Skeletal muscle tissue (tissue), 4 donors: ENCODE results near the gene ARIH2. TPM values are rescaled to one million over a fixed set of nuclear protein-coding genes. Genes with fewer than 3 reads are reported as not detected.

Experiments
- H3K27ac ChIP-seq: one replicate; pipeline ENCODE4 v1.7.0; 2013; ENCODE audit warnings: mild to moderate bottlenecking, low read depth, low read length, inconsistent platforms
- H3K27me3 ChIP-seq, 3 donors: one replicate each; pipeline ENCODE4 v1.7.0; 2013; ENCODE audit warnings: low read length in 3 of 3; ENCODE audit not compliant: control insufficient read depth in 3 of 3, insufficient read depth in 3 of 3
- H3K36me3 ChIP-seq, 3 donors: one replicate each; pipeline ENCODE4 v1.7.0; 2013; ENCODE audit warnings: low read length in 3 of 3; ENCODE audit not compliant: control insufficient read depth in 3 of 3, insufficient read depth in 3 of 3
- H3K4me1 ChIP-seq, 3 donors: one replicate each; pipeline ENCODE4 v1.7.0; 2013; ENCODE audit warnings: low read length in 3 of 3, mild to moderate bottlenecking in 3 of 3; ENCODE audit not compliant: control insufficient read depth in 3 of 3, insufficient read depth in 3 of 3
- H3K4me3 ChIP-seq, 3 donors: one replicate each; pipeline ENCODE4 v1.7.0; 2013; ENCODE audit warnings: low read length in 3 of 3
- H3K9ac ChIP-seq, 3 donors: one replicate each; pipeline ENCODE4 v1.7.0; 2013; ENCODE audit warnings: low read length in 3 of 3, mild to moderate bottlenecking in 3 of 3, moderate library complexity in 2 of 3, low read depth in 1 of 3
- H3K9me3 ChIP-seq, 3 donors: one replicate each; pipeline ENCODE4 v1.7.0; 2013; ENCODE audit warnings: low read length in 3 of 3; ENCODE audit not compliant: control insufficient read depth in 3 of 3
- total RNA-seq: library from RNA; depleted of rRNA; stranded (reverse); fragments of >200 nt; gene quantifications from one replicate; pipeline ENCODE4 v1.2.3, GENCODE V29; 2014
- donor health status: Osteomylitis.

Gene ARIH2
- total RNA-seq, 1 donor from 2014 or later, result 51.7 TPM

DNA sequence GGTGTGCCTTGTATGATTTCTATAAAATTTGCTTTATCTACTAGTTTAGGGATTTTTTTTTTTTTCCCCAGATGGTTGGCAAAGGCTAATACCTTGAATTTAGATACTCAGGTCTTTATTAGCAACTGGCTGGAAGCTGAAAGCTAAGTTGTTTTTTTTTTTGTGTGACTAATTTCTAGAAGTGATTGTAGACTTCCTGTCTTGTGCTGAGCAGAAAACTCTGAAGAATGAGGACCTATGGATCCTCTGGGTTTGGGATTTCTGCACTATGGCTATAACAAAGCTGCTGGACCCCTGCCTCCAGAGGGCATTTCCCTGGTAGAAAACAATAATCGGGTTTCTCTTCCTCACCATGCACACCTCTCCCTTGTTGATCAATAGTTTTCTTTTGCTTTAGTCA, 10.0 kb downstream of the ARIH2 start:
- peaks cover 6 to 25% (median 8%) of the 10 kb centered on the region in 3 donors for H3K36me3 ChIP-seq
- H3K4me1 ChIP-seq, result peaks cover 23 to 42% (median 27%) of the 10 kb centered on the region in 3 donors
- no peak overlapping the region for H3K4me3 ChIP-seq
- no peaks in the 10 kb centered on the region for H3K27me3 ChIP-seq
- H3K27ac ChIP-seq, result no peak overlapping the region
- no peaks in the 10 kb centered on the region for H3K9me3 ChIP-seq
- H3K9ac ChIP-seq, result no peak overlapping the region

DNA sequence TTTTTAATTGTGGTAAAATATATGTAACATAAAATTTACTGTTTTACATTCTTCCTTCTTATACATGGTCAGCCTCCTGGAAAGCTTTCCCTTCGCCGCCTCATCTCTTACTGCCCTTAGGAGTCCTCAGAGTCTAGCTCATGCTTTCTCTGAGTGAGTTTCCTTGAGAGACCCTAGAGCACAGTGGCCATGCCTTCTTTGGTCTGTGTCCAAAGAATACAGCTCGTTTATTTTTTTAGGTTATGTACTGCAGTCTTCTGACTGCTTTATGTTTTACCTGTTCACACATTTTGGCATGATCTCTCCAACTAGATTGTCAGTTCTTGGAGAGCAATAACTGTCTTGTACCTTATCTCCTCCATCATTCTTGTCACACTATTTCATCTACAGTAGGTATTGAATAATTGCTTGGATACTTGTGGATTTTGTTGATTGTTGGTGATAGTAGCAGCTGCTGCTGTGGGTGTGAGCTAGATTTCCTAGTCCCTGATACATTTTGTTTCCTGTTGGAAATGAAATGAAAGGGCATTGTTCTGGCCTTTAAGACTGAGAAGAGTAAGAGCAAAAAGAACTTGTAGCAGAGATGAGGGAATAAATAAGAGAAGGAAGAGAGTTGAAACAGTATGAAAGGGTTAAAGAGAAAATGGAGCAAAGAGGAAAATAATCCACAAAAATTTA, 10.9 kb downstream of the ARIH2 start:
- Histone ChIP-seq H3K9ac (peak overlapping the region in 2 of 3 donors; percentile 6 to 40), H3K4me3 (no peak overlapping the region), H3K27me3 (no peaks in the 10 kb centered on the region), H3K36me3 (peaks cover 5 to 27% (median 6%) of the 10 kb centered on the region in 3 donors), H3K27ac (peak overlapping the region; percentile 2), H3K9me3 (no peaks in the 10 kb centered on the region), H3K4me1 (peaks cover 23 to 42% (median 33%) of the 10 kb centered on the region in 3 donors)

DNA sequence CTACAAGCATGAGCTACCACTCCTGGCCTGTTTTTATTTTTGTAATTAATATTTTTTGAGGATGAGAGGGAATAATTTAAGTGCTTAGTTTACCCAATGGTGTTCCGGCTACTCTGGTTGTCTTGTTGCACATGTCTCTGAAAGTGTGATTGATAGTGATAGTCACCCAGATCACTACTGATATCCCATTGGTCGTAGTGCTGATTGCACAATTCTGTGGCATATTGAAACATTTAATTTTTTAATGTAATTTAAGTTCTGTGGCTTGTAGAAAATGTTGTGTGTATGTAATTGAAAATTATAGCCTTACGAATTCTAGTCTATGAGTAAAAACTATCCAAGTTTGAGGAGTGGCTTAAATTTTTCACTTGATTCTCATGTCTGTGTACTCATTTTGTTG, 11.9 kb downstream of the ARIH2 start:
- H3K9me3 ChIP-seq, result no peaks in the 10 kb centered on the region
- no peaks in the 10 kb centered on the region for H3K27me3 ChIP-seq
- no peak overlapping the region for H3K27ac ChIP-seq
- no peak overlapping the region for H3K9ac ChIP-seq
- H3K4me1 ChIP-seq, result peaks cover 26 to 42% (median 34%) of the 10 kb centered on the region in 3 donors
- peaks cover 5 to 24% (median 6%) of the 10 kb centered on the region in 3 donors for H3K36me3 ChIP-seq
- no peak overlapping the region for H3K4me3 ChIP-seq

DNA sequence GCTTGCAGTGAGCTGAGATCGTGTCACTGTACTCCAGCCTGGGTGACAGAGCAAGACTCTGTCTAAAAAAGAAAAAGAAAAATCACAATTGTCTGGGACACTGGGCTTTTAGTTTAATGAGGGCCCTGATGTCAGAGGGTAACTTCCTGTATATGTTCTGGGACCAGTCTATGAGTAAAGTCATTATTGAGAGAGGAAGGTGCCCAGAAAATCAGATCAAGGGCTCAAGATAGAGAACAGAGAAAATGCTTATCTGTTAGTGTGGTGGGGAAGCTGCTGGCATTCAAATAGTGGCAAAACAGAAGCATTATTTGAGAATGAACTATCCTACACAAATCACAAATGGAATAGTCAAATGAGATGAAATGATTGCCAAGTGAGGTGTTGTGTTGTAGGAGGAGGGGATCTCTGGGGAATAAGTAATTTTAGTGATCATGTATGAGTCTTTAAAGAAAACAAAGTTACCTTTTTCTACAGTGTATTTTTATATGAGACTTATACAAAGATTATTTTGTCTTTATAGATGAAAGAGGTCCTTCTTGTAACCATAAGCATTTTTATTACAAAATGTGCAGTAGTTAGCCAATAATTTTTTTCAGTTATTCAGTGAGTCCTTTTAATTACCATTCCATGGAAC, 13.4 kb downstream of the ARIH2 start:
- Histone ChIP-seq H3K36me3 (peaks cover 5 to 17% (median 6%) of the 10 kb centered on the region in 3 donors), H3K4me1 (peaks cover 28 to 36% (median 30%) of the 10 kb centered on the region in 3 donors), H3K9me3 (no peaks in the 10 kb centered on the region), H3K9ac (no peak overlapping the region), H3K27me3 (no peaks in the 10 kb centered on the region), H3K4me3 (no peak overlapping the region), H3K27ac (peak overlapping the region; percentile 5)

DNA sequence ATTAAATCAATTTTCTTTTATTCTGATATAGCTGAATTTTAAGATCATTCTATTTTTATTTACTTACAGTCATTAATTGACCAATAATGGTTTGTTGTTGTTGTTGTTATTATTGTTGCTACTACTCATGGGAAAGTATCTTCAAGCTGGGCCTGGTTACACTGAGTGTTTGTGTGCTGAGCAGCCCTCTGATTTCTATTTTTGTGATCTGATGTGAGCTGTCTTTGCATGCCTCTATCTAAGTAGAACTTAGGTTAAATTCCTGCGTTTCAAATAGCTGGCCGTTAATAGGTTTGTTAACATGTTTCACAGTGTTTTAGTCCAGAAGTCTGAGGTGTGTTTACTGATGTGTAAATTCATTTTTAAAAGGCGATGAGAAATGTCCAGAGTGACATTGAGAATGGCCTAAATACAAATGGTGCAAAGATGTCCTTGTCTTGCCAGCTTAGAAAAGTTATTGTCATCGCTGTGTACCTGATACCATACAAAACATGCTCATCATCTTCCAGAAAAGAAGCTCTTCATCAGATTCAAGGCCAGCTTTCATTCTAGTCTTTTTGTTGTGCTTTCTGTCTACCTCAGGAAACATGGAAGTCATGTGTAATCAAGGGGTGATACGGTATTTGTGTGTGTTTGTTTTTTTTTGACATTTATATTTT, 15.8 kb downstream of the ARIH2 start:
- Histone ChIP-seq H3K9ac (peak overlapping the region; percentile 17 to 36 (median 28)), H3K4me1 (peaks cover 13 to 20% (median 17%) of the 10 kb centered on the region in 3 donors)

DNA sequence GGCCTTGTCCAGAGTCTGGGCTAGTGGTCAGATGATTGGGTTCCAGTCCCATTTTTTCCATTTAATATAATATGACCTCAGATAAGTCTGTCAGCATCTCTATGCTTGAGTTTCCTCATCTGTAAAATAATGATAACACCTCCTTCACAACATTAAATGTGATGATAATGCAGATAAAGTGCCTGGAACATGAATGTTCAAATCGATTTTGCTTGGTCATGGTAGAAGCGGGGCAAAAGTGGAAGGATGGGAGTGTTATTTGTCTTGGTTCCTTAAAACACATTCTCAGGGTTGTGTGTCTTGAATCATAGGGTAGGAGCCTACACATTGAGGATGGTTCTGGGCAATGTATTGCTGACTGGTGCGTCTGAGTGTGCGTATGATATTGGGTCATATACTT, 16.9 kb downstream of the ARIH2 start:
- H3K4me3 ChIP-seq, result peak overlapping the region in 1 of 3 donors; percentile 18

More for the DNA sequence above, 15.8 kb downstream of the ARIH2 start:
- H3K4me3 ChIP-seq, result peak overlapping the region in 1 of 3 donors; percentile 27
- no peaks in the 10 kb centered on the region for H3K27me3 ChIP-seq
- H3K27ac ChIP-seq, result peak overlapping the region; percentile 76
- peaks cover 0 to 7% (median 0%) of the 10 kb centered on the region in 3 donors for H3K36me3 ChIP-seq
- no peaks in the 10 kb centered on the region for H3K9me3 ChIP-seq

DNA sequence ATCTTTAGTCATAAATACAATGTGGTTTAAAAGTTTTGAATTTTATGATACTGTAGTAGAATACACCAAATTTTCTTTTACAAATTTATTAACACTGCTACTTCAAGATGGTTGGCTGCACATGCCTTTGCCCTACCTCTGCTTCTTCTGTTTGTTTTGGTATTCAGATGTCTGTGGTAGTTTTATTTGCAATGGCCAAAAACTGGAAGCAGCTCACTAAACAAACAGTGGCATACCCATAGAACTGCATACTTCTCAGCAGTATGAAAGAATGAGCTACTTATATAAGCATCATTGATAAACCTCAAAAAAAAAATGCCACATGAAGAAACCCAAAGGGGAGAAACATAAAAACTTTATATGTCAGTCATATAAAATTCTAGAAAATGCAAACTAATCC, 19.5 kb downstream of the ARIH2 start:
- no peak overlapping the region for H3K27ac ChIP-seq
- H3K4me1 ChIP-seq, result peaks cover 0 to 13% (median 7%) of the 10 kb centered on the region in 3 donors
- H3K36me3 ChIP-seq, result peaks cover 0 to 8% (median 0%) of the 10 kb centered on the region in 3 donors
- no peak overlapping the region for H3K4me3 ChIP-seq
- no peaks in the 10 kb centered on the region for H3K9me3 ChIP-seq
- H3K9ac ChIP-seq, result no peak overlapping the region
- H3K27me3 ChIP-seq, result no peaks in the 10 kb centered on the region

More for the DNA sequence above, 16.9 kb downstream of the ARIH2 start:
- H3K27me3 ChIP-seq, result no peaks in the 10 kb centered on the region
- H3K36me3 ChIP-seq, result peaks cover 0 to 7% (median 0%) of the 10 kb centered on the region in 3 donors
- no peaks in the 10 kb centered on the region for H3K9me3 ChIP-seq
- peaks cover 8 to 20% (median 11%) of the 10 kb centered on the region in 3 donors for H3K4me1 ChIP-seq
- no peak overlapping the region for H3K9ac ChIP-seq
- H3K27ac ChIP-seq, result peak overlapping the region; percentile 76

DNA sequence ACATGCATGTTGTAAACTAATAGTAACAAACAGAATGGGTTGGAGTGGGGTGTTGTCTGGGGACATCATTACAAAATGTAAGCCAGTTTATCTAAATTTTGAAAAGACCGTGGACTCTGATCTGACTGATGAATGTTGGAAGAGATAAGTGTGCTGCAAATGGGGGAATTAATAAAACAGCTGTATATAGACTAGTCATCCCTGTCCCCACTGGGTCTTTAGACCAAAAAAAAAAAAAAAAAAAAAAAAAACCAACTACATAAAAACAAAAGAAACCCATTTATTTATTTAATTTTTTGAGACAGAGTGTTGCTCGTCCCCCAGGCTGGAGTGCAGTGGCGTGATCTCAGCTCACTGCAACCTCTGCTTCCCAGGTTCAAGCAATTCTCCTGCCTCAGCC, 20.0 kb downstream of the ARIH2 start:
- peaks cover 0 to 14% (median 7%) of the 10 kb centered on the region in 3 donors for H3K4me1 ChIP-seq
- no peak overlapping the region for H3K4me3 ChIP-seq
- H3K27ac ChIP-seq, result no peak overlapping the region
- no peaks in the 10 kb centered on the region for H3K9me3 ChIP-seq
- H3K9ac ChIP-seq, result no peak overlapping the region
- peaks cover 0 to 8% (median 0%) of the 10 kb centered on the region in 3 donors for H3K36me3 ChIP-seq
- no peaks in the 10 kb centered on the region for H3K27me3 ChIP-seq

DNA sequence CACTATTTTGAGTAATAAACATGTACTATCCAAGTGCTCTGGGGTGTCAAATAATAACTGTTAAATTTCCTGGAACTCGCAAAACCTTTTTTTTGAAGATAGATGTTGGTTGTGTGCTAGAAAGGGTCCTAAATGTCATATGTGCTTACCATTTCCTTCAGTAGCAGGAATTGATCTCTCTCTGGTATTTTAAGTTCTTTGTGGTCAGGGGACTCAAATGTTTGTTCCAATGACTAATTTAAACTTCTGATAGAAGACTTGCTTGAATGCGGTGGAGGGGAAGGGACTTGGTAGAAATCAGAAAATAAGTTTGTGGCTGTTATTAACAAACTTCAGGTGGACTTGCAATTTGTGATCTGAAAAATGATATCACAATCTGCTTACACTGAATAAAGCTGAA, 26.8 kb downstream of the ARIH2 start:
- Histone ChIP-seq H3K27ac (peak overlapping the region; percentile 61), H3K4me1 (peaks cover 14 to 35% (median 19%) of the 10 kb centered on the region in 3 donors), H3K9me3 (no peaks in the 10 kb centered on the region), H3K9ac (peak overlapping the region in 2 of 3 donors; percentile 24 to 46), H3K4me3 (no peak overlapping the region), H3K36me3 (peaks cover 0 to 11% (median 0%) of the 10 kb centered on the region in 3 donors), H3K27me3 (no peaks in the 10 kb centered on the region)
